Measurements from ENCODE around the gene RBM46.

DNA sequence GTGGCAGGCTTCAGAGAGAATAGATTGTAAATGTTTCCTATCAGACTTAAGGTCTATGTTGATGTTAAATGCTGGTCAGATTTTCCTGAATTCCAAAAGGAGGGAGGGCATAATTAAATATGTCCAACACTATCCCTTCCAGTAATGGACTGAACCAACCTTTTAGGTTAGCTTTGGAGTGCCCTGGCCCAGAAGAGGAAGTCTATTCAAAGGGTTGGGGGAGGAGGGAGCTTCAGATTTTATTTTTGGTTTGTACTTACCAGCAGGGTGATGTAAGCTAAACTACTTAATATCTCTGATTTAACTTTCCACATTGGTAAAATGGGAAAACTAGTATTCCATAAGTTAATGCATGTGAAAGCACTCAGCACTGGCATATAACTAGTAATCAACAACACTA is 91.1 kb downstream of the RBM46 start:
- TF ChIP-seq, protein P1, sequence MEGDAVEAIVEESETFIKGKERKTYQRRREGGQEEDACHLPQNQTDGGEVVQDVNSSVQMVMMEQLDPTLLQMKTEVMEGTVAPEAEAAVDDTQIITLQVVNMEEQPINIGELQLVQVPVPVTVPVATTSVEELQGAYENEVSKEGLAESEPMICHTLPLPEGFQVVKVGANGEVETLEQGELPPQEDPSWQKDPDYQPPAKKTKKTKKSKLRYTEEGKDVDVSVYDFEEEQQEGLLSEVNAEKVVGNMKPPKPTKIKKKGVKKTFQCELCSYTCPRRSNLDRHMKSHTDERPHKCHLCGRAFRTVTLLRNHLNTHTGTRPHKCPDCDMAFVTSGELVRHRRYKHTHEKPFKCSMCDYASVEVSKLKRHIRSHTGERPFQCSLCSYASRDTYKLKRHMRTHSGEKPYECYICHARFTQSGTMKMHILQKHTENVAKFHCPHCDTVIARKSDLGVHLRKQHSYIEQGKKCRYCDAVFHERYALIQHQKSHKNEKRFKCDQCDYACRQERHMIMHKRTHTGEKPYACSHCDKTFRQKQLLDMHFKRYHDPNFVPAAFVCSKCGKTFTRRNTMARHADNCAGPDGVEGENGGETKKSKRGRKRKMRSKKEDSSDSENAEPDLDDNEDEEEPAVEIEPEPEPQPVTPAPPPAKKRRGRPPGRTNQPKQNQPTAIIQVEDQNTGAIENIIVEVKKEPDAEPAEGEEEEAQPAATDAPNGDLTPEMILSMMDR (IDR thresholded peaks at IDR 0.05; ENCODE audit: low read depth, low read length, poor library complexity, severe bottlenecking), result no peak
- TF ChIP-seq EZH2phosphoT487 (IDR thresholded peaks at IDR 0.05; ENCODE audit: borderline replicate concordance, low read length), result no peak

Data from DOHH2 (cell line).